Measurements from ENCODE around the gene SYP.

DNA sequence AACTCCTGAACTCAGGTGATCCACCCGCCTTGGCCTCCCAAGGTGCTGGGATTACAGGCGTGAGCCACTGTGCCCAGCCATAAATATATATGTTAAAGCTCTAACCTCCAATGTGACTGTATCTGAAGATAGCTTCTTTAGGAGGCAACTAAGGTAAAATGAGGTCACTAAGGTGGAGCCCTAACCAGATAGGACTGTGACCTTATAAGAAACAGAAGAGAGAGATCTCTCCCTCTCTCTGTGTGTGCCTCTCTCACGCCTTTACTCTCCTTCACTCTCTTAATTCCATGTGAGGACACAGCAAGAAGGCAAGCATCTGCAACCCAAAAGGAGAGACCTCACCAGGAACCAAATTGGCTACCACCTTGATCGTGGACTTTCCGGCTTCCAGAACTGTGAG lies 38.4 kb downstream of the SYP start:
- TF ChIP-seq, protein P1, sequence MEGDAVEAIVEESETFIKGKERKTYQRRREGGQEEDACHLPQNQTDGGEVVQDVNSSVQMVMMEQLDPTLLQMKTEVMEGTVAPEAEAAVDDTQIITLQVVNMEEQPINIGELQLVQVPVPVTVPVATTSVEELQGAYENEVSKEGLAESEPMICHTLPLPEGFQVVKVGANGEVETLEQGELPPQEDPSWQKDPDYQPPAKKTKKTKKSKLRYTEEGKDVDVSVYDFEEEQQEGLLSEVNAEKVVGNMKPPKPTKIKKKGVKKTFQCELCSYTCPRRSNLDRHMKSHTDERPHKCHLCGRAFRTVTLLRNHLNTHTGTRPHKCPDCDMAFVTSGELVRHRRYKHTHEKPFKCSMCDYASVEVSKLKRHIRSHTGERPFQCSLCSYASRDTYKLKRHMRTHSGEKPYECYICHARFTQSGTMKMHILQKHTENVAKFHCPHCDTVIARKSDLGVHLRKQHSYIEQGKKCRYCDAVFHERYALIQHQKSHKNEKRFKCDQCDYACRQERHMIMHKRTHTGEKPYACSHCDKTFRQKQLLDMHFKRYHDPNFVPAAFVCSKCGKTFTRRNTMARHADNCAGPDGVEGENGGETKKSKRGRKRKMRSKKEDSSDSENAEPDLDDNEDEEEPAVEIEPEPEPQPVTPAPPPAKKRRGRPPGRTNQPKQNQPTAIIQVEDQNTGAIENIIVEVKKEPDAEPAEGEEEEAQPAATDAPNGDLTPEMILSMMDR (IDR thresholded peaks at IDR 0.05) = no peak
- no peak for TF ChIP-seq EZH2phosphoT487 (IDR thresholded peaks at IDR 0.05)
- no peak for TF ChIP-seq EZH2 (IDR thresholded peaks at IDR 0.05)
